ENCODE data around the gene TNFRSF9. TPM values are rescaled to one million over a fixed set of nuclear protein-coding genes. Genes with fewer than 3 reads are reported as not detected.

TNFRSF9 gene
- total and polyA plus RNA-seq, 2 donors (not counting 3 experiments of a cell fraction or from before 2014, with no cell fraction given) = 0.15 to 0.22 TPM

GRCh38 chr1:7879228-7879627 lies 61.4 kb downstream of the TNFRSF9 start:
- ChIA-PET CTCF (no interaction called here), POLR2A (no interaction called here)
- Histone ChIP-seq H3K9ac (replicated peaks; ENCODE audit: extremely low read depth, insufficient read depth, low read length) (no peak overlapping the region), H3K9me1 (replicated peaks; ENCODE audit: control insufficient read depth, extremely low read depth, insufficient read depth, low read length) (no peaks in the 10 kb centered on the region), H3K27ac (ENCODE audit: insufficient read depth, low read depth, low read length) (no peak overlapping the region), H3K36me3 (ENCODE audit: control insufficient read depth in 2 of 2, extremely low read depth in 1 of 2, insufficient read depth in 2 of 2, low read length in 2 of 2) (no peaks in the 10 kb centered on the region), H4K20me1 (replicated peaks; ENCODE audit: control insufficient read depth, extremely low read depth, insufficient read depth, low read length) (no peaks in the 10 kb centered on the region), H3K27me3 (ENCODE audit: control insufficient read depth in 2 of 2, insufficient read depth in 2 of 2, low read length in 2 of 2) (peaks cover 0 to 3% of the 10 kb centered on the region in 2 experiments), H3K4me3 (replicated peaks in 1 of 3; ENCODE audit: insufficient read depth in 1 of 3, low read depth in 1 of 3, low read length in 3 of 3) (no peak overlapping the region), H3K4me1 (ENCODE audit: control insufficient read depth, extremely low read depth, insufficient read depth, low read length) (no peaks in the 10 kb centered on the region), H3K4me2 (ENCODE audit: insufficient read depth, low read length) (no peak overlapping the region), H3K79me2 (ENCODE audit: control insufficient read depth, insufficient read depth, low read length) (no peaks in the 10 kb centered on the region), H2AFZ (ENCODE audit: low read depth, low read length) (no peak overlapping the region), H3K9me3 (replicated peaks; ENCODE audit: control insufficient read depth, insufficient read depth, low read length) (no peaks in the 10 kb centered on the region)
- dilution Hi-C loops (cut with MboI; ENCODE audit: extremely low pct_ligation_motif_present, low sequenced_read_pairs) = no loop called here
- intact Hi-C loops (cut with micrococcal nuclease) = no loop called here
- FAIRE-seq (no peak), DNase-seq (ENCODE audit: low read depth, low spot score) (no peak)
- BruUV-seq (replicated peaks) = no TSS peak
- TF ChIP-seq POLR2A (IDR thresholded peaks at IDR 0.05; ENCODE audit: low read depth, low read length) = no peak
- no peak for TF ChIP-seq MYC (IDR thresholded peaks at IDR 0.05; ENCODE audit: low read depth, low read length)
- no peak for TF ChIP-seq GATA2 (IDR thresholded peaks at IDR 0.05; ENCODE audit: insufficient read depth, insufficient read length, low read depth, low read length)
- no peak for TF ChIP-seq POLR2AphosphoS5 (IDR thresholded peaks at IDR 0.05; ENCODE audit: insufficient read depth, low read depth, low read length)
- TF ChIP-seq JUN (IDR thresholded peaks at IDR 0.05; ENCODE audit: borderline replicate concordance, insufficient read depth, insufficient read length, low read depth) = no peak
- TF ChIP-seq EZH2 (IDR thresholded peaks at IDR 0.05; ENCODE audit: borderline replicate concordance, low read depth, low read length, severe bottlenecking) = no peak
- TF ChIP-seq, protein P1, sequence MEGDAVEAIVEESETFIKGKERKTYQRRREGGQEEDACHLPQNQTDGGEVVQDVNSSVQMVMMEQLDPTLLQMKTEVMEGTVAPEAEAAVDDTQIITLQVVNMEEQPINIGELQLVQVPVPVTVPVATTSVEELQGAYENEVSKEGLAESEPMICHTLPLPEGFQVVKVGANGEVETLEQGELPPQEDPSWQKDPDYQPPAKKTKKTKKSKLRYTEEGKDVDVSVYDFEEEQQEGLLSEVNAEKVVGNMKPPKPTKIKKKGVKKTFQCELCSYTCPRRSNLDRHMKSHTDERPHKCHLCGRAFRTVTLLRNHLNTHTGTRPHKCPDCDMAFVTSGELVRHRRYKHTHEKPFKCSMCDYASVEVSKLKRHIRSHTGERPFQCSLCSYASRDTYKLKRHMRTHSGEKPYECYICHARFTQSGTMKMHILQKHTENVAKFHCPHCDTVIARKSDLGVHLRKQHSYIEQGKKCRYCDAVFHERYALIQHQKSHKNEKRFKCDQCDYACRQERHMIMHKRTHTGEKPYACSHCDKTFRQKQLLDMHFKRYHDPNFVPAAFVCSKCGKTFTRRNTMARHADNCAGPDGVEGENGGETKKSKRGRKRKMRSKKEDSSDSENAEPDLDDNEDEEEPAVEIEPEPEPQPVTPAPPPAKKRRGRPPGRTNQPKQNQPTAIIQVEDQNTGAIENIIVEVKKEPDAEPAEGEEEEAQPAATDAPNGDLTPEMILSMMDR (IDR thresholded peaks at IDR 0.05; ENCODE audit: extremely low read depth in 1 of 2, insufficient read depth in 1 of 2, low read depth in 1 of 2, low read length in 2 of 2) = no peak
- TF ChIP-seq FOS (IDR thresholded peaks at IDR 0.05; ENCODE audit: borderline replicate concordance, insufficient read depth, low read length) = no peak
- TF ChIP-seq, protein P2, sequence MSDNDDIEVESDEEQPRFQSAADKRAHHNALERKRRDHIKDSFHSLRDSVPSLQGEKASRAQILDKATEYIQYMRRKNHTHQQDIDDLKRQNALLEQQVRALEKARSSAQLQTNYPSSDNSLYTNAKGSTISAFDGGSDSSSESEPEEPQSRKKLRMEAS (IDR thresholded peaks at IDR 0.05; ENCODE audit: insufficient read depth, insufficient read length) = no peak
